IMR-90 (cell line): ENCODE data around the gene TLX1. TPM values are rescaled to one million over a fixed set of nuclear protein-coding genes. Genes with fewer than 3 reads are reported as not detected.

Source experiments
- ATAC-seq: fragments of 200-7000 bp; cut with Tn5 transposase; 2 replicates; pipeline ENCODE4 v1.9.1; 2020; ENCODE audit warnings: low read depth, mild to moderate bottlenecking, moderate library complexity
- BruUV-seq: library from RNA; stranded (reverse); fragments of 400-500 nt; replicated peaks from 2 replicates; lab custom pipeline; 2021; lab: Mats Ljungman, UMichigan
- CTCF ChIA-PET: fragments of 300-600 bp; formaldehyde crosslinking; extraction: SDS; loops from one replicate; lab custom pipeline; 2021; ENCODE audit warnings: antibody characterized with exemption; lab: Yijun Ruan, JAX
- POLR2A ChIA-PET: fragments of 300-600 bp; sonication (Branson Sonifier 250); formaldehyde crosslinking; loops from one replicate; lab custom pipeline; 2022; ENCODE audit warnings: antibody characterized with exemption; ENCODE audit not compliant: unreplicated experiment; lab: Charles Lee
- DNase-seq: peaks from one replicate; pipeline ENCODE4 v3.0.0; 2013
- H2AFZ ChIP-seq: replicated peaks from 2 replicates; pipeline ENCODE3; 2013; ENCODE audit warnings: low read length, mild to moderate bottlenecking; ENCODE audit not compliant: poor library complexity
- H2AK5ac ChIP-seq: 2 replicates; pipeline ENCODE4 v1.6.1; 2013; ENCODE audit warnings: low read depth, low read length, inconsistent platforms
- H2AK9ac ChIP-seq: replicated peaks from 2 replicates; pipeline ENCODE3; 2013; ENCODE audit warnings: mild to moderate bottlenecking, low read depth, low read length, moderate library complexity; ENCODE audit not compliant: poor library complexity
- H2BK120ac ChIP-seq: 2 replicates; pipeline ENCODE4 v1.6.1; 2013; ENCODE audit warnings: low read depth, low read length, inconsistent platforms
- H2BK15ac ChIP-seq: 3 replicates; pipeline ENCODE4 v1.6.1; 2013; ENCODE audit warnings: low read depth, low read length, inconsistent platforms
- H2BK20ac ChIP-seq: 2 replicates; pipeline ENCODE4 v1.6.1; 2013; ENCODE audit warnings: low read depth, mild to moderate bottlenecking, inconsistent platforms, low read length, moderate library complexity
- H2BK5ac ChIP-seq: 2 replicates; pipeline ENCODE4 v1.6.1; 2013; ENCODE audit warnings: mild to moderate bottlenecking, low read depth, low read length, inconsistent platforms; ENCODE audit not compliant: poor library complexity, severe bottlenecking
- H3K14ac ChIP-seq: replicated peaks from 2 replicates; pipeline ENCODE4 v1.6.1; 2013; ENCODE audit warnings: low read depth, low read length, inconsistent platforms
- H3K18ac ChIP-seq: 2 replicates; pipeline ENCODE4 v1.6.1; 2013; ENCODE audit warnings: low read depth, low read length, control low read depth
- H3K23ac ChIP-seq: 2 replicates; pipeline ENCODE4 v1.6.1; 2013; ENCODE audit warnings: low read depth, low read length, inconsistent platforms
- H3K27ac ChIP-seq: 2 replicates; pipeline ENCODE4 v1.5.1; 2013; ENCODE audit warnings: mild to moderate bottlenecking, control low read depth, low read length; ENCODE audit not compliant: insufficient read depth
- H3K27me3 ChIP-seq: 2 replicates; pipeline ENCODE4 v1.6.1; 2013; ENCODE audit warnings: low read length; ENCODE audit not compliant: control insufficient read depth, insufficient read depth
- H3K36me3 ChIP-seq: 2 replicates; pipeline ENCODE4 v1.6.1; 2013; ENCODE audit warnings: low read length, mixed read lengths; ENCODE audit not compliant: control insufficient read depth, insufficient read depth
- H3K4ac ChIP-seq: 2 replicates; pipeline ENCODE4 v1.6.1; 2013; ENCODE audit warnings: low read depth, low read length, inconsistent platforms
- H3K4me1 ChIP-seq: 2 replicates; pipeline ENCODE4 v1.6.1; 2013; ENCODE audit warnings: low read length, mixed read lengths; ENCODE audit not compliant: control insufficient read depth, insufficient read depth
- H3K4me2 ChIP-seq: 2 replicates; pipeline ENCODE4 v1.6.1; 2013; ENCODE audit warnings: low read depth, mild to moderate bottlenecking, control low read depth, low read length, moderate library complexity
- H3K4me3 ChIP-seq: 2 replicates; pipeline ENCODE4 v1.5.1; 2013; ENCODE audit warnings: low read depth, mild to moderate bottlenecking, control low read depth, low read length, moderate library complexity; ENCODE audit not compliant: insufficient read depth
- H3K56ac ChIP-seq: 2 replicates; pipeline ENCODE4 v1.6.1; 2013; ENCODE audit warnings: low read length, inconsistent platforms; ENCODE audit not compliant: insufficient read depth; ENCODE audit errors: extremely low read depth
- H3K79me1 ChIP-seq, 2 experiments: 2 replicates each; pipeline ENCODE4 v1.6.1; 2013; ENCODE audit warnings: low read length in 2 of 2, inconsistent platforms in 1 of 2, low read depth in 1 of 2
- H3K9ac ChIP-seq: 2 replicates; pipeline ENCODE4 v1.6.1; 2013; ENCODE audit warnings: low read depth, low read length, control low read depth
- H3K9me1 ChIP-seq: 2 replicates; pipeline ENCODE4 v1.6.1; 2013; ENCODE audit warnings: low read length, inconsistent platforms; ENCODE audit not compliant: insufficient read depth
- H3K9me3 ChIP-seq: 2 replicates; pipeline ENCODE4 v1.6.1; 2013; ENCODE audit warnings: low read length; ENCODE audit not compliant: control insufficient read depth, insufficient read depth
- H4K20me1 ChIP-seq: 2 replicates; pipeline ENCODE4 v1.6.1; 2013; ENCODE audit warnings: low read length, inconsistent platforms; ENCODE audit not compliant: insufficient read depth
- H4K5ac ChIP-seq: 2 replicates; pipeline ENCODE4 v1.6.1; 2013; ENCODE audit warnings: mild to moderate bottlenecking, low read depth, low read length, control low read depth
- H4K8ac ChIP-seq, 2 experiments: 2 replicates each; pipeline ENCODE4 v1.6.1; 2013; ENCODE audit warnings: low read depth in 2 of 2, low read length in 2 of 2, control low read depth in 1 of 2, inconsistent platforms in 1 of 2
- H4K91ac ChIP-seq: 2 replicates; pipeline ENCODE4 v1.6.1; 2013; ENCODE audit warnings: low read depth, low read length, inconsistent platforms; ENCODE audit not compliant: insufficient read depth
- BHLHE40 ChIP-seq: fragments of 150-350 bp; IDR thresholded peaks from 2 replicates; pipeline ENCODE4 v1.6.1; 2016; ENCODE audit warnings: mild to moderate bottlenecking, low read depth, low read length
- CTCF ChIP-seq: conservative IDR thresholded peaks from 2 replicates; pipeline ENCODE4 v1.5.1; 2012; ENCODE audit warnings: mild to moderate bottlenecking, low read depth, low read length, improper control_type of control experiment
- RAD21 ChIP-seq: IDR thresholded peaks from 2 replicates; pipeline ENCODE4 v1.6.1; 2012; ENCODE audit warnings: low read length, improper control_type of control experiment
- SMC3 ChIP-seq: fragments of 150-350 bp; IDR thresholded peaks from 2 replicates; pipeline ENCODE4 v1.6.1; 2016; ENCODE audit warnings: low read depth, mild to moderate bottlenecking, antibody characterized with exemption, low read length, moderate library complexity
- WGBS, 2 experiments: methylation state at CpG; one replicate each; pipeline versions ENCODE4 v1.1.5 to v1.1.7; 2013; ENCODE audit warnings: missing lambda C conversion rate in 2 of 2; ENCODE audit not compliant: insufficient read length in 1 of 2; ENCODE audit errors: extremely low coverage in 2 of 2; 5-methylcytosine and 5-hydroxymethylcytosine counted together
- dilution Hi-C: fragments of 300-500 bp; cut with HindIII; formaldehyde crosslinking; loops from one replicate; pipeline ENCODE4 v1.14.3; 2018; ENCODE audit warnings: low sequenced_read_pairs; ENCODE audit not compliant: unreplicated experiment
- in situ Hi-C: fragments of 300-500 bp; cut with MboI; formaldehyde crosslinking; loops from 3 replicates; pipeline ENCODE4 v1.14.3; 2019; ENCODE audit warnings: low sequenced_read_pairs, inconsistent platforms, mixed read lengths
- intact Hi-C: fragments of 100-400 bp; cut with micrococcal nuclease; formaldehyde crosslinking; loops from 2 replicates; pipeline ENCODE4 v1.10.0; 2022
- polyA plus RNA-seq, 3 experiments: library from polyadenylated mRNA; depleted of rRNA; stranded (reverse); fragments of >200 nt; gene quantifications; 2 replicates each; pipeline ENCODE4 v1.2.3, GENCODE V29; 2012; ENCODE audit warnings: low replicate concordance in 1 of 3
- total RNA-seq: library from RNA; depleted of rRNA; stranded (reverse); fragments of >200 nt; gene quantifications from 2 replicates; pipeline ENCODE4 v1.2.3, GENCODE V29; 2012

The TLX1 gene
- total and polyA plus RNA-seq, 2 of the 4 experiments (the other 2 are of a cell fraction) = not detected

- Histone ChIP-seq H3K18ac (no peak overlapping the region), H3K56ac (no peak overlapping the region), H2BK15ac (no peak overlapping the region), H3K27ac (no peak overlapping the region), H3K4ac (no peak overlapping the region), H2BK5ac (no peak overlapping the region), H4K20me1 (no peaks in the 10 kb centered on the region), H4K8ac (no peak overlapping the region), H2BK20ac (no peak overlapping the region), H3K14ac (no peak overlapping the region), H3K4me3 (no peak overlapping the region), H3K4me2 (no peak overlapping the region), H3K9me3 (no peaks in the 10 kb centered on the region), H3K4me1 (0 out of 2 replicates have a peak, but pooled peaks cover 2% of the 10 kb centered on the region), H2AFZ (peak overlapping the region; percentile 26), H3K23ac (no peak overlapping the region), H2AK5ac (no peak overlapping the region), H3K79me1 (no peaks in the 10 kb centered on the region), H3K9me1 (no peaks in the 10 kb centered on the region), H3K27me3 (peaks cover 77% of the 10 kb centered on the region), H4K91ac (no peak overlapping the region), H4K5ac (no peak overlapping the region), H3K36me3 (no peaks in the 10 kb centered on the region), H2BK120ac (no peak overlapping the region), H2AK9ac (no peak overlapping the region), H3K9ac (no peak overlapping the region)
- CTCF ChIA-PET = interaction anchor here (0.5 to 1.8 kb wide), 11 partner anchors 9 to 372 kb away, joined by 3 to 11 read pairs (median 3); no protein-coding TSS in a partner anchor
- no TSS peak for BruUV-seq
- TF ChIP-seq SMC3 (peak; percentile 69), CTCF (peak; percentile 73), BHLHE40 (no peak), RAD21 (peak; percentile 57)
- WGBS, 2 experiments = no CpG with 5 or more reads among the region's 7 CpGs
- DNase-seq (peak; percentile 44), ATAC-seq (peak; percentile 95)
- POLR2A ChIA-PET = no interaction called here
- intact Hi-C loops (loop anchor here (1.0 kb wide), 1 partner anchor 47 kb away; no protein-coding TSS in a partner anchor), in situ Hi-C loops (loop anchor here (5.0 kb wide), 1 partner anchor 47 kb away; no protein-coding TSS in a partner anchor), dilution Hi-C loops (no loop called here)
Observed at GRCh38 chr10:101095550-101096213, 35.4 kb upstream of the TLX1 start.
